ENCODE measurements around the gene PPME1.
"Not testable (repeated sequence)": the region's sequence is repeated elsewhere in the genome, so short reads cannot be mapped to it uniquely, and the experiment has no call there.

The PPME1 gene

DNA sequence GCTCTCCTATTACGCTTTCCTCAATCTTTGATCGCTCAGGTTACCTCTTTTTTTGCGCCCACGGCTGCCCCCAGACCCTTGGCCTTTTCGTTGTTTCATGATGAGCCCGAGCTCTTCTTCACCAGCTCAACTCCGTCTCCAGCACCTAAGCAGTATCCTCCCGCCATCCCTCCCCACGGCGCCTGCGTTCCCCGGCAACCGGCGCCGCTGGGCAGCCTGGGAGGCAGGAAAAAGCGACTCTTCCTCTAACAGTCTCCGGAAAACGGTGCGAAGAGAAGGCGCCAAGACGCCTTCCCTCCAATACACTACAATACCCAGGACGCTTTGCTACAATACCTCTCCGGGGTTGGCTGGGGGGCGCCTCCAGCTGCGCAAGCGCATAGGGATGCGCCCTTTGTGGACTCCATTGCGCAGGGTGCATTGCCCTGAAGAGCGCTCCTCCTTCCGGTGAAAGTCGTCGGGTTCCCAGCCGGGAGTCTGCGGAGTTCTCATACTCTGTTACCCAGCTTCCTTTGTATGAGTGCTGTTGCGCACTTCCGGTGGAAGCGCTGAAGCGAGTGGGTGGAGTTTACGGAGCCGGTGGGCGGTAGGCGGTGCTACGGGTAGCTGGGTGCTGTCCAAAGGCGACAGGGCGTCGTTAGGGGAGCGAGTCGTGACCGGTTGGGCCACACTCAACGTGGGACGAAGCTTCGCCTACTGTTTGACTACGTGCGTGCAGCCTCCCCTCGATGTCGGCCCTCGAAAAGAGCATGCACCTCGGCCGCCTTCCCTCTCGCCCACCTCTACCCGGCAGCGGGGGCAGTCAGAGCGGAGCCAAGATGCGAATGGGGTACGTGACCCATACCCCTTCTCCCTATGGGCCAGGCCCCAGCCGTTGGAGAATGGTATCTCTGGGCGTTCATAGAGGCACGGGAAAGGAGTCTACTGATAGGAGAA lies at the start of gene PPME1, which contains the start of gene C2CD3:
Gene PPME1 (plus strand): TSS at position 596 of the 936 bp plus-strand sequence. CDS start 133 bp downstream, at position 729.
Gene C2CD3 (minus strand): TSS at position 309 of the 936 bp plus-strand sequence. CDS start 210 bp downstream, at position 99.
- peak; percentile 99 for DNase-seq (ENCODE audit: low read depth, low spot score)

DNA sequence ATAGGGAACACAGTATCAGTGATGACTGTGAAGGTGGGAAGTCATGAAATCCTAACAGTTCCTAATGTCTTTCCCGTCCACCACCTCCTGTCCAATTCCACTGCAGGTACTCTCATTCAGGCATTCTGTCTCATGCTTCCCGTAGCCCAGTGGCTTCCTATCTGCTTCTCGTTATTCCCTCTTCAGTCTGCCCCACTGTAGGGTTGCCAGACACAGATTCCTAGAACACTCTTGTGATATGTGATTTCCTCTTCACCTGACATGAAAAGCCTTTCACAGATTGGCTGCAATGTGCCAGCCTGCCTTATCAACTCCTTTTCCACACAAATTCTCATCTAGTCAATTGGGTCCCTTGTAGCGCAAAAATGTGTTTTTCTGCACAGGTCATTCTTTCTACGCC lies 49.3 kb upstream of the PPME1 start:
- DNase-seq (ENCODE audit: low read depth, low spot score) = no peak

GRCh38 chr11:74123008-74123448 lies 48.1 kb upstream of the PPME1 start:
- DNase-seq (ENCODE audit: low read depth, low spot score) = no peak

- not testable (repeated sequence) for DNase-seq (ENCODE audit: low read depth, low spot score)
Observed at GRCh38 chr11:74129121-74129520, 42.0 kb upstream of the PPME1 start.

DNA sequence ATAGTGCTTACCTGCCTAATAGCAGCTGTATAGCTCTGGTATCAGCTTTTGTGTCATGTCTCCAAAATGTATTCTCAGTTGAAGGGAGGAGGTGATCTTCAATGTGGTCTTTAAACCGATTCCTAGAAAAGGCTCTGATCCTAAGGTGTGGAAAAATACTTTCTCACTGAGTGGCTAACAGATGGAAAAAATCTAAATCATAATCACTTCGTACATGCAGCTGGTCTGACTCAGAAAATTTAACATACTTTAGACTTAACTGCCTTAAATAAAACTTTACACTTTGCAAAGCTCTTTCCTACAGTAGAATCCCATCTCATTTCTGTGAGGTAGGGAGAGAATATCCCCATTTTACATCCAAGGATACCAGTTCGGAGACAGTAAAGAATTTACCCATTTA lies 38.3 kb upstream of the PPME1 start:
- no peak for DNase-seq (ENCODE audit: low read depth, low spot score)

GRCh38 chr11:74133436-74133835 lies 37.7 kb upstream of the PPME1 start:
- DNase-seq (ENCODE audit: low read depth, low spot score) = no peak

- DNase-seq (ENCODE audit: low read depth, low spot score) = no peak
Observed at GRCh38 chr11:74134661-74135060, 36.4 kb upstream of the PPME1 start.

DNA sequence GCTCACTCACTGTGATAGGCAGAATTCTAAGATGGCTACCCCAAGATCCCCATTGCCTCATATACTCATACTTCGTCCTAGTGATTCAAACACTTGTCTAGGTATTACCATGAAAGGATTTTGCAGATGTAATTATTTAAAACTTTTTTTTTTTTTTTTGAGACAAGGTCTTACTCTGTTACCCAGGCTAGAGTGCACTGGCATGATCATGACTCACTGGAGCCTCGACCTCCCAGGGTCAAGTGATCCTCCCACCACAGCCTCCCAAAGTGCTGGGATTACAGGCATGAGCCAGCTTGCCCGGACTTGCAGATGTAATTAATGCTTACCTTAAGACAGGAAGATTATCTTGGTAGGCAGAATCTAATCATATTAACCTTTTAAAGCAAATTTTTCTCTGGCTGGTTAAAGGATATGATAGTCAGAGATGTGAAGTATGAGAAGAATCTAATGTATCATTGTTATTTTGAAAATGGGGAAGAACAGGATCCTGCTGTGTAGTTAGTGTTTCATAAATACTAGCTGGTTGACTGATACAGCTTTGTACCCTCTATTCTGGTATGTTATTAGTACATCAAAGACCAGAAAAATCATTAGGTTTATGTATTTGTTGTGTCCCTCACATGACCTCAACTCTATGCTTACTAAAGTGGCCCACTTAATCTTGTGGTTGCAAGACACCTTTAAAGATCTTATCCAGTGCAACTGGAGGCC lies 35.8 kb upstream of the PPME1 start:
- no peak for DNase-seq (ENCODE audit: low read depth, low spot score)

DNA sequence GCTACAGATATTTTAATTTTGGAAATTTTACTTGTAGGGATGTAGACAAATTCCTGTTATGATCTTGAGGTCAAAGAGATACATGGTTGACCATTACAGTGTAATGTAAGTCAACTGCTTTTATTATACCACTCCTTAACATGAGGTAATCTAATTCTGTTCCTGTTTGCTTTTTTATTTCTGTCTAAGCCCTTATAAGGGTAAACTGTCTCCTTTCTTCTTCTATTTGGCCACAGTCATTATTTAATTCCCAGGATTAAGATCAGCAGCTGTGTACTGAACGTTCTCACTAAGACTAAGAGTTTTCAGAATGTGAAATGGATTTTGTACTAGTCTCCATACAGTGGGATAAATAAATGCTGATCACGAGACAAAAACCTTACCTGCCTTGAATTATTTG lies 33.1 kb upstream of the PPME1 start:
- no peak for DNase-seq (ENCODE audit: low read depth, low spot score)

DNA sequence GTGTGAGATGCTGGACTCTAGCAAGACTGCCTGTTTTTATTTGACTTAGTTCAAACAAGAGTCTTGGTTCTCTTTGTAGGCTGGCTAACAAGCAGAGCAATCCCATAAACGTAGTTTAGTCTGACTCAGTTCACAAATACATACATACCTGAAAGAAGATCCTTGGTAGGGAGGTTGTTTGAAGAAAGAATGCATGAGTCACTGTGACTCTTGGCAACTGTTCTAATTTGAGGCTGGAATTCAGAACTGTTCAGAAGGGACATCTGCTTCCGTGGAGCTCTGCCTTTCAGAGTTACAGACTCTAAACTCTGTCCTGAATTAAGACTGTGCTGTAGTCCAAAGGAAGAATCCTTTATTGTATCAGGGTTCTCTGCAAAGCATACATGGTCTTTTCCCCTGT lies 32.5 kb upstream of the PPME1 start:
- peak; percentile 84 for DNase-seq (ENCODE audit: low read depth, low spot score)

- no peak for DNase-seq (ENCODE audit: low read depth, low spot score)
Observed at GRCh38 chr11:74139151-74139918, 31.8 kb upstream of the PPME1 start.

- not testable (repeated sequence) for DNase-seq (ENCODE audit: low read depth, low spot score)
Observed at GRCh38 chr11:74139919-74140431, 31.1 kb upstream of the PPME1 start.

- DNase-seq (ENCODE audit: low read depth, low spot score) = no peak
Observed at GRCh38 chr11:74141241-74141695, 29.8 kb upstream of the PPME1 start.

- DNase-seq (ENCODE audit: low read depth, low spot score) = no peak
Observed at GRCh38 chr11:74141908-74142307, 29.2 kb upstream of the PPME1 start.

- no peak for DNase-seq (ENCODE audit: low read depth, low spot score)
Observed at GRCh38 chr11:74142624-74143023, 28.5 kb upstream of the PPME1 start.

- no peak for DNase-seq (ENCODE audit: low read depth, low spot score)
Observed at GRCh38 chr11:74144592-74144991, 26.5 kb upstream of the PPME1 start.

GRCh38 chr11:74147199-74147929 lies 23.7 kb upstream of the PPME1 start:
- DNase-seq (ENCODE audit: low read depth, low spot score) = no peak

GRCh38 chr11:74153224-74153623 lies 17.9 kb upstream of the PPME1 start:
- DNase-seq (ENCODE audit: low read depth, low spot score) = no peak

- DNase-seq (ENCODE audit: low read depth, low spot score) = no peak
Observed at GRCh38 chr11:74154620-74155281, 16.3 kb upstream of the PPME1 start.

DNA sequence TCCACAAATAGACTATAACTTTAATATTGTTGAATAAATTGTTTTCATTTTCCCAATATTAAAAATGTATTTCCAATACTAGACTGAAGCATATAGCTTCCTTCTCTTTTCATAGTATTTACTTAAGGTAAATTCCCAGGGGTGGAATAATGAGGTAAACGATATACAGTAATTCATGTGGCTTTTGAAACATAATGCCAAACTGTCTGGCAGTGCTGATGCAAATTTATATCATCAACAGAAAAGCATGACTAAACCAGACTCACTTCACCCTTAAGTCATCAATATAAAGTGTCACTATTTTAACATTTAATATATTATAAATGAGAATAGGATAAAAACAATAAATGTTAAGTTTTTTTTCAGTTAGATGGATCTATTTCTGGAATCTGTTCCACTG lies 13.9 kb upstream of the PPME1 start:
- DNase-seq (ENCODE audit: low read depth, low spot score) = no peak

Measured in brain pericyte (primary cell).